Measurements from ENCODE around the gene RPL41.

DNA sequence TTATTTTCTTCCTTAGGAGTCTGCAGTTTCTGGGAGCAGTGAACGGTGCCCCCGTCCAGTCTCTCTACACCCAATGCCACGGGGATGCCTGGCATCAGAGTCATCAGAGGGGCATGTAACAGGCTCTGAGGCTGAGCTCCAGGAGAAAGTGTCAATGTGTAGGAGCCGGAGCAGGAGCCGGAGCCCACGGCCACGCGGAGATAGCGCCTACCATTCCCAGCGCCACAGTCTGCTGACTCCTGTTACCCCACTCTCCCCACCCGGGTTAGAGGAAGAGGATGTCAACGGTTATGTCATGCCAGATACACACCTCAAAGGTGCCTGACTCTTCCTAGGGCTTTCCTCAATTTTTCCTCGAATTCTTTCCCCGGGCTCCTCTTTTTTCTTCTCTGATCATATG lies 15.4 kb upstream of the RPL41 start:
- TF ChIP-seq TAF1 (IDR thresholded peaks at IDR 0.05; ENCODE audit: borderline replicate concordance, low read depth, low read length) = no peak
- no peak for TF ChIP-seq POLR2A (IDR thresholded peaks at IDR 0.05; ENCODE audit: low read depth, low read length)
